ENCODE measurements around the gene SLC4A1AP. TPM values are rescaled to one million over a fixed set of nuclear protein-coding genes. Genes with fewer than 3 reads are reported as not detected.

The SLC4A1AP gene
- total and polyA plus RNA-seq, 9 of the 15 experiments (the other 6 are each of a cell fraction or from before 2014, with no cell fraction given) = 8.1 to 40.5 (median 35.3) TPM

- intact Hi-C loops (cut with micrococcal nuclease) = no loop called here
- H3K27ac ChIP-seq (ENCODE audit: extremely low read depth, low read depth, low read length) = no peak overlapping the region
- BruUV-seq (replicated peaks) = no TSS peak
- FAIRE-seq = no peak
- H3K27me3 ChIP-seq (ENCODE audit: control insufficient read depth in 2 of 2, insufficient read depth in 2 of 2, low read length in 2 of 2) = no peaks in the 10 kb centered on the region
- TF ChIP-seq HINFP (tag; conservative IDR thresholded peaks at IDR 0.05; ENCODE audit: low read depth) = peak; percentile 15; the same call in 1 of the 2 replicates
- TF ChIP-seq ZNF583 (CRISPR knock-in tag; IDR thresholded peaks at IDR 0.05) = no peak
- no peak for TF ChIP-seq EHMT2 (IDR thresholded peaks at IDR 0.05)
- in situ Hi-C loops (cut with MboI) = no loop called here
- H3K4me1 ChIP-seq (replicated peaks in 1 of 2; ENCODE audit: control insufficient read depth in 2 of 2, insufficient read depth in 2 of 2, low read length in 2 of 2) = no peaks in the 10 kb centered on the region
- WGBS (ENCODE audit: insufficient coverage, low coverage, missing lambda C conversion rate) = 47% methylated on average over 2 of the region's 2 CpGs
- DNase-seq (ENCODE audit: extremely low read depth in 1 of 4, low spot score in 3 of 4) = no peak
- no peaks in the 10 kb centered on the region for H3K9me3 ChIP-seq (replicated peaks; ENCODE audit: control insufficient read depth, insufficient read depth, low read depth, low read length)
- POLR2A ChIA-PET = interaction anchor here (0.9 to 1.3 kb wide), 3 partner anchors 14 to 231 kb away, joined by 3 to 4 read pairs (median 3); partner anchors contain the start of genes PPM1G, SLC4A1AP and SUPT7L
- ATAC-seq = no peak
- peaks cover 75% of the 10 kb centered on the region for H3K36me3 ChIP-seq (ENCODE audit: control insufficient read depth, insufficient read depth, low read length)
- H3K4me2 ChIP-seq (ENCODE audit: insufficient read depth, low read length) = no peak overlapping the region
- CTCF ChIA-PET (ENCODE audit: low intra/inter-chr PET ratio) = no interaction called here
- no peaks in the 10 kb centered on the region for H4K20me1 ChIP-seq (replicated peaks; ENCODE audit: control insufficient read depth, insufficient read depth, low read length)
- H2AFZ ChIP-seq (ENCODE audit: low read depth, low read length) = no peak overlapping the region
- H3K79me2 ChIP-seq (ENCODE audit: control insufficient read depth, insufficient read depth, low read length) = no peaks in the 10 kb centered on the region
- H3K9me1 ChIP-seq (ENCODE audit: control insufficient read depth, insufficient read depth, low read length) = no peaks in the 10 kb centered on the region
- H3K9ac ChIP-seq (ENCODE audit: insufficient read depth in 1 of 2, low read depth in 2 of 2, low read length in 2 of 2) = no peak overlapping the region
- no peak overlapping the region for H3K4me3 ChIP-seq
Measured at GRCh38 chr2:27640722-27641245, 22.9 kb upstream of the SLC4A1AP start.

DNA sequence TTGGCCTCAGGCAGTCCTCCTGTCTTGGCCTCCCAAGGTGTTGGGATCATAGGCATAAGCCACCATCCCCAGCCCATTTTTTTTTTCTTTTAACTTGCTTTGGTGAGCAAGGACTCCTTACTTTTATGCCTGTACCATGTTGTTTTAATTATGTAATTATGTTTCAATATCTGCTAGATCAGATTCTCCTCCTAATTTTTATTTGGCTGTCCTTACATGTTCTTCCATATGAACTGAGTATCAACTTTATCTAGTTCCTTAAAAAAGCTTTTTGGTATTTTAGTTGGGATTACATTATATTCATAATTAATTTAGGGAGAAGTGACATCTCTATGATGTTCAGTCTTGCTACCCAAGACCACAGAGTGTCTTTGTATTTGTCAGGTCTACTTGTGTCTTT, 18.5 kb upstream of the SLC4A1AP start:
- peaks cover 77% of the 10 kb centered on the region for H3K36me3 ChIP-seq (ENCODE audit: control insufficient read depth, insufficient read depth, low read length)
- intact Hi-C loops (cut with micrococcal nuclease) (no loop called here), in situ Hi-C loops (cut with MboI) (no loop called here)
- DNase-seq (ENCODE audit: extremely low read depth in 1 of 4, low spot score in 3 of 4) (no peak), FAIRE-seq (no peak), ATAC-seq (no peak)
- H3K9ac ChIP-seq (ENCODE audit: insufficient read depth in 1 of 2, low read depth in 2 of 2, low read length in 2 of 2) = no peak overlapping the region
- ChIA-PET POLR2A (interaction anchor here (0.6 to 2.0 kb wide), 4 partner anchors 14 to 216 kb away, joined by 3 to 5 read pairs (median 3); no protein-coding TSS in a partner anchor), CTCF (ENCODE audit: low intra/inter-chr PET ratio) (no interaction called here)
- no peaks in the 10 kb centered on the region for H3K27me3 ChIP-seq (ENCODE audit: control insufficient read depth in 2 of 2, insufficient read depth in 2 of 2, low read length in 2 of 2)
- BruUV-seq (replicated peaks) = no TSS peak
- H3K4me2 ChIP-seq (ENCODE audit: insufficient read depth, low read length) = no peak overlapping the region
- H3K9me3 ChIP-seq (replicated peaks; ENCODE audit: control insufficient read depth, insufficient read depth, low read depth, low read length) = no peaks in the 10 kb centered on the region
- H2AFZ ChIP-seq (ENCODE audit: low read depth, low read length) = no peak overlapping the region
- H3K4me3 ChIP-seq = no peak overlapping the region
- no peaks in the 10 kb centered on the region for H3K79me2 ChIP-seq (ENCODE audit: control insufficient read depth, insufficient read depth, low read length)
- H3K9me1 ChIP-seq (ENCODE audit: control insufficient read depth, insufficient read depth, low read length) = no peaks in the 10 kb centered on the region
- no peak overlapping the region for H3K27ac ChIP-seq (ENCODE audit: extremely low read depth, low read depth, low read length)
- peaks cover 0 to 6% of the 10 kb centered on the region in 2 experiments; a peak in 3 of 5 replicates for H3K4me1 ChIP-seq (replicated peaks in 1 of 2; ENCODE audit: control insufficient read depth in 2 of 2, insufficient read depth in 2 of 2, low read length in 2 of 2)
- no peaks in the 10 kb centered on the region for H4K20me1 ChIP-seq (replicated peaks; ENCODE audit: control insufficient read depth, insufficient read depth, low read length)
- TF ChIP-seq ZNF165 (CRISPR knock-in tag; IDR thresholded peaks at IDR 0.05; ENCODE audit: borderline replicate concordance) (no peak), NR4A1 (CRISPR knock-in tag; IDR thresholded peaks at IDR 0.05) (no peak), NR4A1 (tag; IDR thresholded peaks at IDR 0.05) (no peak), XRCC4 (IDR thresholded peaks at IDR 0.05; ENCODE audit: extremely low read depth, insufficient read depth, insufficient read length) (no peak), ZNF586 (CRISPR knock-in tag; conservative IDR thresholded peaks at IDR 0.05) (no peak), U2AF1 (optimal IDR thresholded peaks at IDR 0.05; ENCODE audit: low read depth, low read length) (no peak), SRSF1 (IDR thresholded peaks at IDR 0.05; ENCODE audit: low read depth, low read length) (no peak), ZNF212 (CRISPR knock-in tag; IDR thresholded peaks at IDR 0.05) (no peak)
- TF ChIP-seq, protein P1, sequence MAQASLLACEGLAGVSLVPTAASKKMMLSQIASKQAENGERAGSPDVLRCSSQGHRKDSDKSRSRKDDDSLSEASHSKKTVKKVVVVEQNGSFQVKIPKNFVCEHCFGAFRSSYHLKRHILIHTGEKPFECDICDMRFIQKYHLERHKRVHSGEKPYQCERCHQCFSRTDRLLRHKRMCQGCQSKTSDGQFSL (CRISPR knock-in tag; IDR thresholded peaks at IDR 0.05) = no peak
- TF ChIP-seq, protein P1 (tag; IDR thresholded peaks at IDR 0.05) = no peak
- TF ChIP-seq, protein P2, sequence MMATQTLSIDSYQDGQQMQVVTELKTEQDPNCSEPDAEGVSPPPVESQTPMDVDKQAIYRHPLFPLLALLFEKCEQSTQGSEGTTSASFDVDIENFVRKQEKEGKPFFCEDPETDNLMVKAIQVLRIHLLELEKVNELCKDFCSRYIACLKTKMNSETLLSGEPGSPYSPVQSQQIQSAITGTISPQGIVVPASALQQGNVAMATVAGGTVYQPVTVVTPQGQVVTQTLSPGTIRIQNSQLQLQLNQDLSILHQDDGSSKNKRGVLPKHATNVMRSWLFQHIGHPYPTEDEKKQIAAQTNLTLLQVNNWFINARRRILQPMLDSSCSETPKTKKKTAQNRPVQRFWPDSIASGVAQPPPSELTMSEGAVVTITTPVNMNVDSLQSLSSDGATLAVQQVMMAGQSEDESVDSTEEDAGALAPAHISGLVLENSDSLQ (IDR thresholded peaks at IDR 0.05) = no peak
